Hepatocyte (in vitro differentiated cells): ENCODE results near the gene TRPM2.

Experiments used
- CTCF ChIP-seq: fragments of 200-600 bp; sonication (generic); IDR thresholded peaks from 2 replicates; pipeline ENCODE4 v1.5.1; 2016; ENCODE audit warnings: antibody characterized with exemption, mild to moderate bottlenecking; ENCODE audit not compliant: poor library complexity
- EZH2phosphoT487 ChIP-seq: fragments of 200-600 bp; sonication (generic); IDR thresholded peaks from one replicate; pipeline ENCODE4 v1.6.1; 2018; ENCODE audit warnings: antibody characterized with exemption, mild to moderate bottlenecking, low read depth, moderate library complexity; ENCODE audit not compliant: unreplicated experiment, severe bottlenecking

DNA sequence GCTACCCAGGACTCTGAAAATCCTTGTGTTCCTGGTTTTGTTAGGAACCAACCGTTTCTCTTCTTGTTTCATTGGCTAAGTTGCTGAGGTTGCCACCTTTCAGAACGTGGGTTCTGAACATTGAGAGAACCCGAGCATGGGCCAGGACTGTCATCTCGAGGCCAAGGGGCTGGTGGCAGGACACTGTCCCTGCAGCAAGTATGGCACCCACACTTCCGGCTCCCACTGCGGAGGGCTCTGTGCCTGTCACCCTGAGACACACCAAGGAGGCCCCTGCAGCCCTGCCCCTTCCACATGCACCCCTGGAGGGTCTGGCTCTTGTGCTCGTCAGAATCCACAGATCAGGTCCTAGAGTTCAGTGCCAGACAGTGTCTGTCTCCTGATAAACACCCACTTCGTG is 62.8 kb downstream of the TRPM2 start:
- no peak for TF ChIP-seq CTCF
- no peak for TF ChIP-seq EZH2phosphoT487
